HepG2 (cell line): Measurements from ENCODE around the gene ENTPD6. TPM values are rescaled to one million over a fixed set of nuclear protein-coding genes. Genes with fewer than 3 reads are reported as not detected.

ENCODE experiments used
- CBX2 ChIP-seq, 2 experiments: fragments of 200-600 bp in 1 of 2; sonication (generic); formaldehyde crosslinking in 1 of 2; IDR thresholded peaks; 2 replicates each; pipeline versions ENCODE4 v1.7.0 to v1.8.1; 2018 to 2022; ENCODE audit warnings: low read depth in 2 of 2, low read length in 1 of 2, mild to moderate bottlenecking in 1 of 2, missing genetic modification reagents in 1 of 2
- GPN1 ChIP-seq: sonication (generic); formaldehyde crosslinking; IDR thresholded peaks from 2 replicates; pipeline ENCODE4 v1.5.1; 2020; ENCODE audit warnings: missing genetic modification reagents, borderline replicate concordance
- ISL2 ChIP-seq: sonication (generic); formaldehyde crosslinking; IDR thresholded peaks from 2 replicates; pipeline ENCODE4 v1.5.0; 2020; ENCODE audit warnings: missing genetic modification reagents
- KDM1A ChIP-seq: IDR thresholded peaks from 2 replicates; pipeline ENCODE4 v1.6.1; 2016; ENCODE audit warnings: missing compliant biosample characterization
- KLF11 ChIP-seq: IDR thresholded peaks from 2 replicates; pipeline ENCODE4 v1.6.1; 2016; ENCODE audit warnings: missing compliant biosample characterization
- MED1 ChIP-seq: sonication (generic); formaldehyde crosslinking; IDR thresholded peaks from 2 replicates; pipeline ENCODE4 v1.4.0; 2020; ENCODE audit warnings: missing genetic modification reagents
- MTF1 ChIP-seq: sonication (generic); formaldehyde crosslinking; IDR thresholded peaks from 2 replicates; pipeline ENCODE4 v1.5.0; 2020; ENCODE audit warnings: missing genetic modification reagents
- NR3C1 ChIP-seq: sonication (generic); formaldehyde crosslinking; IDR thresholded peaks from 2 replicates; pipeline ENCODE4 v1.4.0; 2020; ENCODE audit warnings: missing genetic modification reagents
- POLR2A ChIP-seq, 2 experiments: IDR thresholded peaks; 2 replicates each; pipeline ENCODE4 v1.6.1; 2011; ENCODE audit warnings: low read depth in 2 of 2, low read length in 2 of 2, mild to moderate bottlenecking in 1 of 2, moderate library complexity in 1 of 2; ENCODE audit not compliant: insufficient read depth in 1 of 2
- RFX1 ChIP-seq: fragments of 450-650 bp; IDR thresholded peaks from 2 replicates; pipeline ENCODE4 v1.6.1; 2017
- SKI ChIP-seq: fragments of 450-650 bp; IDR thresholded peaks from one replicate; pipeline ENCODE4 v1.6.1; 2018; ENCODE audit warnings: mild to moderate bottlenecking; ENCODE audit not compliant: partially characterized antibody
- SMAD3 ChIP-seq: sonication (generic); formaldehyde crosslinking; IDR thresholded peaks from 2 replicates; pipeline ENCODE4 v1.4.0; 2020; ENCODE audit warnings: missing genetic modification reagents
- SP4 ChIP-seq: sonication (generic); formaldehyde crosslinking; IDR thresholded peaks from 2 replicates; pipeline ENCODE4 v1.8.1; 2023; ENCODE audit warnings: mild to moderate bottlenecking, missing genetic modification reagents
- ZBTB21 ChIP-seq: sonication (generic); formaldehyde crosslinking; IDR thresholded peaks from 2 replicates; pipeline ENCODE4 v1.4.0; 2020; ENCODE audit warnings: missing genetic modification reagents
- ZFY ChIP-seq: sonication (generic); formaldehyde crosslinking; IDR thresholded peaks from 2 replicates; pipeline ENCODE4 v1.4.0; 2020; ENCODE audit warnings: missing genetic modification reagents
- ZNF20 ChIP-seq: sonication (generic); formaldehyde crosslinking; IDR thresholded peaks from 2 replicates; pipeline ENCODE4 v1.4.0; 2020; ENCODE audit warnings: mild to moderate bottlenecking, moderate library complexity, missing genetic modification reagents
- ZNF232 ChIP-seq: sonication (generic); formaldehyde crosslinking; IDR thresholded peaks from 2 replicates; pipeline ENCODE4 v1.4.0; 2020; ENCODE audit warnings: missing genetic modification reagents, borderline replicate concordance
- ZNF256 ChIP-seq: sonication (generic); formaldehyde crosslinking; conservative IDR thresholded peaks from 2 replicates; pipeline ENCODE4 v1.4.0; 2020; ENCODE audit warnings: missing genetic modification reagents
- ZNF335 ChIP-seq: sonication (generic); formaldehyde crosslinking; IDR thresholded peaks from 2 replicates; pipeline ENCODE4 v1.4.0; 2020; ENCODE audit warnings: missing genetic modification reagents
- ZNF496 ChIP-seq: sonication (generic); formaldehyde crosslinking; IDR thresholded peaks from 2 replicates; pipeline ENCODE4 v1.8.1; 2023; ENCODE audit warnings: mild to moderate bottlenecking, moderate library complexity, missing genetic modification reagents; ENCODE audit not compliant: insufficient replicate concordance
- ZNF761 ChIP-seq: sonication (generic); formaldehyde crosslinking; conservative IDR thresholded peaks from 2 replicates; pipeline ENCODE4 v1.4.0; 2020; ENCODE audit warnings: mild to moderate bottlenecking, missing genetic modification reagents
- polyA plus RNA-seq, 8 experiments: library from polyadenylated mRNA; depleted of rRNA in 3 of 8; stranded (reverse) in 7 of 8; unstranded in 1 of 8; fragments of >200 nt; fragmentation: Illumina TruSeq in 4 of 8; extraction: Trizol in 4 of 8; gene quantifications; 2 replicates each; pipeline versions ENCODE4 v1.2.1 to v1.2.3, GENCODE V29; 2011 to 2016; ENCODE audit warnings: low read depth in 4 of 8, missing spikeins in 1 of 8, mixed read lengths in 1 of 8; ENCODE audit not compliant: insufficient read depth in 1 of 8
- total RNA-seq, 5 experiments: library from RNA; depleted of rRNA; stranded (reverse); fragments of >200 nt; fragmentation: Illumina TruSeq; extraction: Trizol; gene quantifications; 2 replicates each; pipeline ENCODE4 v1.2.3, GENCODE V29; 2016; ENCODE audit warnings: low read depth in 1 of 5
- TF ChIP-seq, protein P1 (sequence below): sonication (generic); formaldehyde crosslinking; IDR thresholded peaks from 2 replicates; pipeline ENCODE4 v1.8.1; 2023; ENCODE audit warnings: missing genetic modification reagents, inconsistent platforms, borderline replicate concordance
- TF ChIP-seq, protein P2 (sequence below): sonication (generic); formaldehyde crosslinking; IDR thresholded peaks from 2 replicates; pipeline ENCODE4 v1.8.0; 2022; ENCODE audit warnings: mild to moderate bottlenecking, missing genetic modification reagents; ENCODE audit not compliant: insufficient replicate concordance
- TF ChIP-seq, protein P3 (sequence below): sonication (generic); formaldehyde crosslinking; IDR thresholded peaks from 2 replicates; pipeline ENCODE4 v1.5.1; 2020; ENCODE audit warnings: mild to moderate bottlenecking, missing genetic modification reagents, moderate library complexity
- TF ChIP-seq, protein P4 (sequence below): sonication (generic); formaldehyde crosslinking; IDR thresholded peaks from 2 replicates; pipeline ENCODE4 v1.8.0; 2022; ENCODE audit warnings: mild to moderate bottlenecking, missing genetic modification reagents

ENTPD6 gene
- total and polyA plus RNA-seq, 2 of the 13 experiments (the other 11 are each of a cell fraction or from before 2014, with no cell fraction given) = 164 to 172 TPM

DNA sequence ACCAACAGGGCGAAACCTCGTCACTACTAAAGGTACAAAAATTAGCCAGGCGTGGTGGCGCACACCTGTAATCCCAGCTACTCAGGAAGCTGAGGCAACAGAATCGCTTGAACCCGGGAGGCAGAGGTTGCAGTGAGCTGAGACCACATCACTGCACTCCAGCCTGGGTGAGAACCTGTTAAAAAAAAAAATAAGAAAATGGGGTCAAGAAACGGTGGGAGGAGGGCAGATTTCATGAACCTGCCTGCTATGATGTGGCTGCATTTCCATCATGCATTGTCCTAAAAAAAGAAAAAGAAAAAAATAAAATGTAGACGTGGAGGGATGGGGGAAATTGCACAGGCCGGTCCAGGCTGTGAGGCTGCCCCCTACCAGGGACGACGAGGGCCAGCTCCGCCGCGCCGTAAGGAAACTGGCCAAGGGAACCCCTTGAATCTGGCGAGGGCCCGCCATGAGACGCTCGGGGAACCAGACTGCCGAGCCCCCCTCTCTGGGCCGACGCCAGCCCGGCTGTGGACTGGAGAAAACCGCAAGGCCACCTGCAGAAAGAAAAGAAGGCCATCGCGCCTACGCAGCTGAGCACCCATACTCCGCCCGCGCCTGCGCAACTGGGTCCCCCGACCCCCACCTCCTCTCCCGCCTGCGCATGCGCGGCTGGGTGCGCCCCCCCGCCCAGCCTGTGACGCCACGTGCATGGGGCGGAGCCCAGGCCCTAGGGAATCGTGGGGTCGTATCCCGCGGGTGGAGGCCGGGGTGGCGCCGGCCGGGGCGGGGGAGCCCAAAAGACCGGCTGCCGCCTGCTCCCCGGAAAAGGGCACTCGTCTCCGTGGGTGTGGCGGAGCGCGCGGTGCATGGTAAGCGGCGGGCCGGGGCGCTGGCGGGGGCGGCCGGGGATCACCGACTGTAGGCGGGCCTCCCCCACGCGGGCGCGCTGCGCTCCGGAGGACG is at the start of gene ENTPD6 (continued):
- TF ChIP-seq, protein P1, sequence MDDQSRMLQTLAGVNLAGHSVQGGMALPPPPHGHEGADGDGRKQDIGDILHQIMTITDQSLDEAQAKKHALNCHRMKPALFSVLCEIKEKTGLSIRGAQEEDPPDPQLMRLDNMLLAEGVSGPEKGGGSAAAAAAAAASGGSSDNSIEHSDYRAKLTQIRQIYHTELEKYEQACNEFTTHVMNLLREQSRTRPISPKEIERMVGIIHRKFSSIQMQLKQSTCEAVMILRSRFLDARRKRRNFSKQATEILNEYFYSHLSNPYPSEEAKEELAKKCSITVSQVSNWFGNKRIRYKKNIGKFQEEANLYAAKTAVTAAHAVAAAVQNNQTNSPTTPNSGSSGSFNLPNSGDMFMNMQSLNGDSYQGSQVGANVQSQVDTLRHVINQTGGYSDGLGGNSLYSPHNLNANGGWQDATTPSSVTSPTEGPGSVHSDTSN (CRISPR knock-in tag) = peak; percentile 78; the same call in 1 of the 2 replicates
- peak; percentile 75 for TF ChIP-seq ISL2 (CRISPR knock-in tag)
- peak; percentile 40 for TF ChIP-seq SKI
- no peak for TF ChIP-seq CBX2 (IDR thresholded peaks at IDR 0.05; ENCODE audit: low read depth, low read length)
- 0 out of 2 replicates have a peak, but pooled peaks have one; percentile 66 for TF ChIP-seq CBX2 (CRISPR knock-in tag; IDR thresholded peaks at IDR 0.05; ENCODE audit: low read depth)
- TF ChIP-seq MED1 (CRISPR knock-in tag) = peak; percentile 12
- no peak for TF ChIP-seq RFX1
- TF ChIP-seq MTF1 (CRISPR knock-in tag) = 0 out of 2 replicates have a peak, but pooled peaks have one; percentile 45
- TF ChIP-seq NR3C1 (CRISPR knock-in tag) = no peak
- TF ChIP-seq ZNF232 (CRISPR knock-in tag) = peak; percentile 61
- TF ChIP-seq ZFY (CRISPR knock-in tag) = peak; percentile 96
- TF ChIP-seq, protein P2, sequence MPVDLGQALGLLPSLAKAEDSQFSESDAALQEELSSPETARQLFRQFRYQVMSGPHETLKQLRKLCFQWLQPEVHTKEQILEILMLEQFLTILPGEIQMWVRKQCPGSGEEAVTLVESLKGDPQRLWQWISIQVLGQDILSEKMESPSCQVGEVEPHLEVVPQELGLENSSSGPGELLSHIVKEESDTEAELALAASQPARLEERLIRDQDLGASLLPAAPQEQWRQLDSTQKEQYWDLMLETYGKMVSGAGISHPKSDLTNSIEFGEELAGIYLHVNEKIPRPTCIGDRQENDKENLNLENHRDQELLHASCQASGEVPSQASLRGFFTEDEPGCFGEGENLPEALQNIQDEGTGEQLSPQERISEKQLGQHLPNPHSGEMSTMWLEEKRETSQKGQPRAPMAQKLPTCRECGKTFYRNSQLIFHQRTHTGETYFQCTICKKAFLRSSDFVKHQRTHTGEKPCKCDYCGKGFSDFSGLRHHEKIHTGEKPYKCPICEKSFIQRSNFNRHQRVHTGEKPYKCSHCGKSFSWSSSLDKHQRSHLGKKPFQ (CRISPR knock-in tag) = peak; percentile 17
- 0 out of 2 replicates have a peak, but pooled peaks have one; percentile 32 for TF ChIP-seq ZBTB21 (CRISPR knock-in tag)
- TF ChIP-seq ZNF335 (CRISPR knock-in tag) = peak; percentile 65; the same call in 1 of the 2 replicates
- peak; percentile 56; the same call in 1 of the 2 replicates for TF ChIP-seq KLF11 (CRISPR knock-in tag)
- no peak for TF ChIP-seq KDM1A (CRISPR knock-in tag)
- no peak; the same call in 1 of the 2 replicates for TF ChIP-seq GPN1 (CRISPR knock-in tag)
- TF ChIP-seq SMAD3 = peak; percentile 62
- peak; percentile 96 for TF ChIP-seq SP4 (CRISPR knock-in tag)
- TF ChIP-seq POLR2A (IDR thresholded peaks at IDR 0.05; ENCODE audit: insufficient read depth in 1 of 2, low read depth in 2 of 2, low read length in 2 of 2) = peak; percentile 89 to 97
- TF ChIP-seq ZNF20 (CRISPR knock-in tag) = peak; percentile 86; the same call in 1 of the 2 replicates
- TF ChIP-seq, protein P3, sequence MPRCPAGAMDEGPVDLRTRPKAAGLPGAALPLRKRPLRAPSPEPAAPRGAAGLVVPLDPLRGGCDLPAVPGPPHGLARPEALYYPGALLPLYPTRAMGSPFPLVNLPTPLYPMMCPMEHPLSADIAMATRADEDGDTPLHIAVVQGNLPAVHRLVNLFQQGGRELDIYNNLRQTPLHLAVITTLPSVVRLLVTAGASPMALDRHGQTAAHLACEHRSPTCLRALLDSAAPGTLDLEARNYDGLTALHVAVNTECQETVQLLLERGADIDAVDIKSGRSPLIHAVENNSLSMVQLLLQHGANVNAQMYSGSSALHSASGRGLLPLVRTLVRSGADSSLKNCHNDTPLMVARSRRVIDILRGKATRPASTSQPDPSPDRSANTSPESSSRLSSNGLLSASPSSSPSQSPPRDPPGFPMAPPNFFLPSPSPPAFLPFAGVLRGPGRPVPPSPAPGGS (CRISPR knock-in tag) = peak; percentile 91
- peak; percentile 92 for TF ChIP-seq ZNF256 (CRISPR knock-in tag)
- TF ChIP-seq, protein P4, sequence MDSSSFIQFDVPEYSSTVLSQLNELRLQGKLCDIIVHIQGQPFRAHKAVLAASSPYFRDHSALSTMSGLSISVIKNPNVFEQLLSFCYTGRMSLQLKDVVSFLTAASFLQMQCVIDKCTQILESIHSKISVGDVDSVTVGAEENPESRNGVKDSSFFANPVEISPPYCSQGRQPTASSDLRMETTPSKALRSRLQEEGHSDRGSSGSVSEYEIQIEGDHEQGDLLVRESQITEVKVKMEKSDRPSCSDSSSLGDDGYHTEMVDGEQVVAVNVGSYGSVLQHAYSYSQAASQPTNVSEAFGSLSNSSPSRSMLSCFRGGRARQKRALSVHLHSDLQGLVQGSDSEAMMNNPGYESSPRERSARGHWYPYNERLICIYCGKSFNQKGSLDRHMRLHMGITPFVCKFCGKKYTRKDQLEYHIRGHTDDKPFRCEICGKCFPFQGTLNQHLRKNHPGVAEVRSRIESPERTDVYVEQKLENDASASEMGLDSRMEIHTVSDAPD = no peak; the same call in 1 of the 2 replicates
- TF ChIP-seq ZNF496 (CRISPR knock-in tag) = no peak
- peak; percentile 92 for TF ChIP-seq ZNF761 (CRISPR knock-in tag)
